ENCODE data around the gene EPM2A. TPM values are rescaled to one million over a fixed set of nuclear protein-coding genes. Genes with fewer than 3 reads are reported as not detected.

The EPM2A gene
- total and polyA plus RNA-seq, 7 donors: 2.3 to 79.5 (median 66.5) TPM

DNA sequence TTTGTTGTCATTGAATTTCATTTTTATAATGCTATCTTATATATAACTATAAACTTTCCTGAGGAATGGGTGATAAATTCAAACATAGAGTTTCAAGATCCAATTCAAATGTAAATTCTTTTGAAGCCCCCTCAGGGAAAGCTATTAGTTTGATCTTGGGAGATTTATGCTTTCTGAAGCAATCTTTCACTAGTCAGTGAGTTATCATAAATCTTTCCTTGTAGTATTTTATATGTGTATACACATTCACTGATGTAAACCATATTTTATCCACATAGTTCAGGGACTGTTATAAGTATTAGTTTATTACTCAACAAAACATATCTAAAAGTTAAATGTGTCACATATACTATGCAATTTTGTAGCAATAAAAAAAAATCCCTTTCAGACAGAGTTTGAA lies 2.9 kb upstream of the EPM2A start:
- H3K27me3 ChIP-seq: no peaks in the 10 kb centered on the region
- peak overlapping the region in 3 of 4 donors; percentile 97 to 99 (median 98) for H3K27ac ChIP-seq
- no peaks in the 10 kb centered on the region for H3K36me3 ChIP-seq
- H3K4me1 ChIP-seq: peaks cover 0 to 29% (median 20%) of the 10 kb centered on the region in 4 donors
- TF ChIP-seq EP300 (IDR thresholded peaks at IDR 0.05): no peak
- no peak for TF ChIP-seq POLR2A (IDR thresholded peaks at IDR 0.05)
- no peak for TF ChIP-seq POLR2AphosphoS5 (IDR thresholded peaks at IDR 0.05)
- TF ChIP-seq, protein P1, sequence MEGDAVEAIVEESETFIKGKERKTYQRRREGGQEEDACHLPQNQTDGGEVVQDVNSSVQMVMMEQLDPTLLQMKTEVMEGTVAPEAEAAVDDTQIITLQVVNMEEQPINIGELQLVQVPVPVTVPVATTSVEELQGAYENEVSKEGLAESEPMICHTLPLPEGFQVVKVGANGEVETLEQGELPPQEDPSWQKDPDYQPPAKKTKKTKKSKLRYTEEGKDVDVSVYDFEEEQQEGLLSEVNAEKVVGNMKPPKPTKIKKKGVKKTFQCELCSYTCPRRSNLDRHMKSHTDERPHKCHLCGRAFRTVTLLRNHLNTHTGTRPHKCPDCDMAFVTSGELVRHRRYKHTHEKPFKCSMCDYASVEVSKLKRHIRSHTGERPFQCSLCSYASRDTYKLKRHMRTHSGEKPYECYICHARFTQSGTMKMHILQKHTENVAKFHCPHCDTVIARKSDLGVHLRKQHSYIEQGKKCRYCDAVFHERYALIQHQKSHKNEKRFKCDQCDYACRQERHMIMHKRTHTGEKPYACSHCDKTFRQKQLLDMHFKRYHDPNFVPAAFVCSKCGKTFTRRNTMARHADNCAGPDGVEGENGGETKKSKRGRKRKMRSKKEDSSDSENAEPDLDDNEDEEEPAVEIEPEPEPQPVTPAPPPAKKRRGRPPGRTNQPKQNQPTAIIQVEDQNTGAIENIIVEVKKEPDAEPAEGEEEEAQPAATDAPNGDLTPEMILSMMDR (IDR thresholded peaks at IDR 0.05): no peak
- no peaks in the 10 kb centered on the region for H3K9me3 ChIP-seq
- intact Hi-C loops (cut with DNase I): loop anchor here (5.0 to 10.0 kb wide), 2 partner anchors 804 to 1467 kb away; partner anchors contain the start of genes RAB32 and STXBP5
- no peak for DNase-seq
- H3K4me3 ChIP-seq: no peak overlapping the region

DNA sequence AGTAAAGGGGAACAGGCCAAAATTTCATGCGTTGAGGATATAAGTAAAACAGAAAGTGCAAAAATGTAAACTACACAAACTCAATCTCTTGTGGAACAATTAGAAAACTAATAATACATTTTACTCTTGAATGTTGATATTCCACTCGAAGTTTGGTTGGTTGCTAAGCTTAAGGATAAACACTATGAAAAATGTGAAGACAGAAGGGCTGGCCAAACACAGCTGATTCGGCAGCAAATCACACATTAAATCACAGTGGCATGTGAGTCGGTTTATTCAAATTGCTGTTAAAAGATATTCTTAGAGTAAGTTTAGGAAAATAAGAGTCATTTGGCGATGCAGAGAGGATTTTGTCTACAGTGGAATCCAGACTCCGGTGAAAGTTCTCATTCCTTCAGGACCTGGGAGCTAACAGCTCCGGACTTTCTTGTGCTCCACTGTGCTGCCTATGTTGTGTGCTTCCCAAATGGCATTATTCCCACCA lies 1.4 kb upstream of the EPM2A start:
- peak in 2 of 4 donors; percentile 35 to 40 for TF ChIP-seq POLR2AphosphoS5 (IDR thresholded peaks at IDR 0.05)
- TF ChIP-seq POLR2A (IDR thresholded peaks at IDR 0.05): no peak
- peak in 1 of 4 donors; percentile 10 for TF ChIP-seq EP300 (IDR thresholded peaks at IDR 0.05)
- TF ChIP-seq, protein P1 (IDR thresholded peaks at IDR 0.05): no peak
- DNase-seq: no peak
- H3K36me3 ChIP-seq: no peaks in the 10 kb centered on the region
- peaks cover 0 to 45% (median 26%) of the 10 kb centered on the region in 4 donors for H3K4me1 ChIP-seq
- no peaks in the 10 kb centered on the region for H3K27me3 ChIP-seq
- H3K4me3 ChIP-seq: peak overlapping the region in 3 of 4 donors; percentile 61 to 81 (median 65)
- H3K9me3 ChIP-seq: no peaks in the 10 kb centered on the region
- intact Hi-C loops (cut with DNase I): loop anchor here (5.0 to 10.0 kb wide), 2 partner anchors 806 to 1468 kb away; partner anchors contain the start of genes RAB32 and STXBP5
- WGBS, 2 donors: 41 to 56% methylated on average over 7 of the region's 7 CpGs
- peak overlapping the region; percentile 95 to 99 (median 98) for H3K27ac ChIP-seq

DNA sequence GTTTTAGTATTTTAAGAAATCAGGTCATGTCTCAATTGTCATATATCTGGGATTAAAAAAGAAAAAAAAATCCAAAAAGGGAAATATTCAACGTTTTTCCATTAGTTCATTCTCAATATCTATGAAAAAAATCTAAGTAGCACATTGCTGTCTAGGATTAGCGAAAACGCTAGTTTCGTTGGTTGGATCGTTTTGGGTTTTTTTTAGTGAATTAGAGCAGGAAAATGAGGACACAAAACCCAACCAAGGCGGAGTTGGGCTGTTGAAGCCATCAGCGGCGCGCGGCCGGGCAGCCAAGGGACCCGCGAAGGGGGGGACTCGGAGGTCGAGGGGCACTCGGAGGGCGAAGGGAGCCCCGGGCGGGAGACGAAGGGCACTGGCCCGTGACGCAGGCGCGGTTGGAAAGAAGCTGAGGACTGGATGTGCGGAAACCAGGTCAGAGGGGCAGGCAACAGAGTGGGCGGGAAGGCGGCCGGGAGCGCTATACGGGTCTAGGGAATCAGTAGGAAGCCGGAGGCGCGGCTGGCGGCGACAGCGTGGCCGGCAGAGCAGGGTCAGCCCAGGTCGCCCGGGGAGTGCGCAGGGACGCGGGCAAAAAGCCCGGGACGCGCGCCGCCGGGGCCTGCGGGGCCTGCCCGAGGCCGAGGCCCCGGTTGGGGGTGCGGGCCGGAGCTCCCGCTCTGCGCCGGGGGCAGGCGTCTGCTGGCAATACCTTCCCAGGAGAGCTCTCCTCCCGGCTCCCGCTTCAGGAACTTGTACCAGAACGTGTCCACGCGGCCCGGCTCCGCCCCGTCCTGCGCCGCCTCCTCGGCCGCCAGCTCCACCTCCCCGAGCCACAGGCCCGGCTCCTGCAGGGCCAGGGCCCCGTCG lies 599 bp downstream of the EPM2A start:
- 0 to 1% methylated on average over 74 of the region's 74 CpGs for WGBS, 2 donors
- H3K4me1 ChIP-seq: peaks cover 0 to 49% (median 32%) of the 10 kb centered on the region in 4 donors

DNA sequence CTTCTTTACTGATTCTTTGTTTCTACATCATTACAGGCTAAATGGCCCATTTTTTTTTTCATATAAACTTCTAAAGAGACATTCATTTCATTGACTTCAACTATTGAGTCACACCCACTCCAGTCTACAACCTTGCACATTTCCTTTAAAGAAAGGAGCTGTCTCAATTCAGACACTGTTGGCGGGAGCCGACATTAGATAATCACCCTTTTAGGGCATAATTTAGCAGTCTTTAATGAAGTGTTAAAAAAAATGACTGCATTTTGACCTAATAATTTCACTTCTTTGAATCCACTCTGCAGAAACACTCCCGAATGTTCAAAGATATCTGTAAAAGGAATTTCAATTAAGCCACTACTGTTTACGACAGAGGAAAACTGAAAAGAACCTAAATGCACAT lies 1.5 kb downstream of the EPM2A start:
- TF ChIP-seq POLR2AphosphoS5 (IDR thresholded peaks at IDR 0.05) (no peak), POLR2A (IDR thresholded peaks at IDR 0.05) (no peak), EP300 (IDR thresholded peaks at IDR 0.05) (no peak)
- TF ChIP-seq, protein P1 (IDR thresholded peaks at IDR 0.05): no peak
- Histone ChIP-seq H3K9me3 (no peaks in the 10 kb centered on the region), H3K27ac (peak overlapping the region; percentile 95 to 99 (median 98)), H3K4me1 (peaks cover 0 to 49% (median 32%) of the 10 kb centered on the region in 4 donors), H3K27me3 (no peaks in the 10 kb centered on the region), H3K36me3 (no peaks in the 10 kb centered on the region), H3K4me3 (peak overlapping the region in 3 of 4 donors; percentile 61 to 81 (median 65))
- intact Hi-C loops (cut with DNase I): loop anchor here (2.0 to 10.0 kb wide), 4 partner anchors 69 to 1471 kb away; partner anchors contain the start of genes SHPRH and STXBP5
- no peak for DNase-seq
- WGBS, 2 donors: 16 to 54% methylated on average over 4 of the region's 4 CpGs

More for the DNA sequence above, 599 bp downstream of the EPM2A start:
- TF ChIP-seq EP300 (IDR thresholded peaks at IDR 0.05) (no peak), POLR2AphosphoS5 (IDR thresholded peaks at IDR 0.05) (peak; percentile 62 to 81 (median 75)), POLR2A (IDR thresholded peaks at IDR 0.05) (peak; percentile 24 to 45)
- TF ChIP-seq, protein P1 (IDR thresholded peaks at IDR 0.05): no peak
- Histone ChIP-seq H3K4me3 (peak overlapping the region; percentile 58 to 81 (median 63)), H3K27me3 (no peaks in the 10 kb centered on the region), H3K9me3 (no peaks in the 10 kb centered on the region), H3K36me3 (no peaks in the 10 kb centered on the region), H3K27ac (peak overlapping the region; percentile 95 to 99 (median 98))
- intact Hi-C loops (cut with DNase I): loop anchor here (1.0 to 10.0 kb wide), 5 partner anchors 80 to 1470 kb away; partner anchors contain the start of genes FBXO30, RAB32, SHPRH and STXBP5
- peak; percentile 94 for DNase-seq
